HCT116 (cell line): ENCODE results near the gene RWDD4. TPM values are rescaled to one million over a fixed set of nuclear protein-coding genes. Genes with fewer than 3 reads are reported as not detected.

Experiments used
- ATAC-seq: fragments of 200-7000 bp; cut with Tn5 transposase; 2 replicates; pipeline ENCODE4 v1.9.1; 2020; ENCODE audit warnings: mild to moderate bottlenecking, moderate library complexity
- BruUV-seq: library from RNA; stranded (reverse); fragments of 400-500 nt; replicated peaks from 2 replicates; lab custom pipeline; 2021; lab: Mats Ljungman, UMichigan
- CTCF ChIA-PET: fragments of 300-600 bp; sonication (Branson Sonifier 250); formaldehyde crosslinking; loops from one replicate; lab custom pipeline; 2021; ENCODE audit warnings: antibody characterized with exemption; lab: Charles Lee
- POLR2A ChIA-PET: fragments of 300-600, 350-600 bp; sonication (Branson Sonifier 250); formaldehyde crosslinking; loops from one replicate; lab custom pipeline; 2021; ENCODE audit warnings: antibody characterized with exemption; lab: Charles Lee
- RAD21 ChIA-PET, 2 experiments: fragments of 300-600 bp; sonication (Branson Sonifier 250); formaldehyde crosslinking; loops; one replicate each; lab custom pipeline; 2023; ENCODE audit warnings: low total read pairs in 2 of 2; ENCODE audit not compliant: uncharacterized antibody in 2 of 2, unreplicated experiment in 2 of 2, low non-redundant PET in 1 of 2; lab: Charles Lee
- DNase-seq: peaks from one replicate; pipeline ENCODE4 v3.0.0-alpha.2; 2010; ENCODE audit warnings: low read depth, low spot score
- H2AFZ ChIP-seq: fragments of 200-600 bp; shearing (Covaris generic), sonication (generic); 2 replicates; pipeline ENCODE4 v1.6.1; 2017; ENCODE audit warnings: low read depth, mixed run types, mixed read lengths, antibody characterized with exemption, low read length; ENCODE audit not compliant: poor library complexity, severe bottlenecking
- H3K27ac ChIP-seq: 2 replicates; pipeline ENCODE4 v1.5.1; 2012; ENCODE audit warnings: low read depth, low read length
- H3K27me3 ChIP-seq: fragments of 200-600 bp; sonication (generic); 2 replicates; pipeline ENCODE4 v1.6.1; 2016; ENCODE audit warnings: mixed run types, low read length, mixed read lengths; ENCODE audit not compliant: insufficient read depth
- H3K36me3 ChIP-seq, 2 experiments: fragments of 200-500 bp in 1 of 2; fragments of 200-600 bp in 1 of 2; sonication (Bioruptor generic) in 1 of 2; sonication (generic) in 1 of 2; 2 replicates each; pipeline versions ENCODE4 v1.5.1 to v1.6.1; 2014 to 2016; ENCODE audit warnings: low read length in 2 of 2, inconsistent platforms in 1 of 2, mixed read lengths in 1 of 2, mixed run types in 1 of 2; ENCODE audit not compliant: insufficient read depth in 2 of 2, control insufficient read depth in 1 of 2
- H3K4me1 ChIP-seq, 2 experiments: fragments of 200-600 bp in 1 of 2; sonication (generic) in 1 of 2; 2 replicates each; pipeline versions ENCODE4 v1.5.1 to v1.6.1; 2012 to 2017; ENCODE audit warnings: low read length in 2 of 2, inconsistent platforms in 1 of 2, mild to moderate bottlenecking in 1 of 2, mixed read lengths in 1 of 2, mixed run types in 1 of 2, moderate library complexity in 1 of 2; ENCODE audit not compliant: insufficient read depth in 2 of 2, control insufficient read depth in 1 of 2
- H3K4me2 ChIP-seq: fragments of 200-600 bp; sonication (generic); 2 replicates; pipeline ENCODE4 v1.6.1; 2017; ENCODE audit warnings: mixed run types, low read length, mixed read lengths
- H3K4me3 ChIP-seq, 2 experiments: fragments of 200-600 bp in 1 of 2; sonication (generic) in 1 of 2; replicated peaks in 1 of 2; 2 replicates each; pipeline ENCODE4 v1.5.1; 2011 to 2016; ENCODE audit warnings: low read length in 2 of 2, control low read depth in 1 of 2, low read depth in 1 of 2, mild to moderate bottlenecking in 1 of 2, mixed read lengths in 1 of 2, mixed run types in 1 of 2
- H3K79me2 ChIP-seq: fragments of 200-600 bp; sonication (generic); 2 replicates; pipeline ENCODE4 v1.6.1; 2017; ENCODE audit warnings: mild to moderate bottlenecking, mixed run types, low read length, moderate library complexity, mixed read lengths; ENCODE audit not compliant: insufficient read depth
- H3K9ac ChIP-seq: fragments of 200-600 bp; sonication (generic); 2 replicates; pipeline ENCODE4 v1.6.1; 2016; ENCODE audit warnings: low read length, mixed read lengths
- H3K9me2 ChIP-seq: fragments of 200-600 bp; sonication (generic), shearing (Covaris generic); 2 replicates; pipeline ENCODE4 v1.6.1; 2017; ENCODE audit warnings: mixed run types, mild to moderate bottlenecking, moderate library complexity; ENCODE audit not compliant: insufficient read depth
- H3K9me3 ChIP-seq, 2 experiments: fragments of 200-500 bp in 1 of 2; fragments of 200-600 bp in 1 of 2; sonication (Bioruptor generic) in 1 of 2; sonication (generic) in 1 of 2; 2 replicates each; pipeline ENCODE4 v1.6.1; 2014 to 2017; ENCODE audit warnings: low read length in 2 of 2, mixed read lengths in 2 of 2, inconsistent platforms in 1 of 2, low read depth in 1 of 2, mild to moderate bottlenecking in 1 of 2, mixed run types in 1 of 2, moderate library complexity in 1 of 2; ENCODE audit not compliant: control insufficient read depth in 1 of 2, insufficient read depth in 1 of 2
- H4K20me1 ChIP-seq: fragments of 200-600 bp; sonication (generic), shearing (Covaris generic); 2 replicates; pipeline ENCODE4 v1.6.1; 2017; ENCODE audit warnings: mixed run types, mild to moderate bottlenecking, moderate library complexity; ENCODE audit not compliant: insufficient read depth
- CEBPB ChIP-seq: IDR thresholded peaks from 2 replicates; pipeline ENCODE4 v1.6.1; 2012; ENCODE audit warnings: low read depth
- ELF1 ChIP-seq: IDR thresholded peaks from 2 replicates; pipeline ENCODE4 v1.6.1; 2012; ENCODE audit warnings: low read depth, borderline replicate concordance
- SRF ChIP-seq: IDR thresholded peaks from 2 replicates; pipeline ENCODE4 v1.6.1; 2012; ENCODE audit warnings: low read depth
- TCF7L2 ChIP-seq: IDR thresholded peaks from 2 replicates; pipeline ENCODE4 v1.7.0; 2011; ENCODE audit warnings: borderline replicate concordance, inconsistent platforms; ENCODE audit not compliant: insufficient read depth, insufficient read length; ENCODE audit errors: extremely low read depth
- ZFX ChIP-seq: fragments of 450-650 bp; IDR thresholded peaks from 2 replicates; pipeline ENCODE4 v1.6.1; 2017
- ZNF274 ChIP-seq: fragments of 200-500 bp; sonication (Bioruptor generic); IDR thresholded peaks from 2 replicates; pipeline ENCODE4 v1.6.1; 2014; ENCODE audit warnings: mild to moderate bottlenecking, low read depth, low read length, inconsistent platforms
- intact Hi-C: fragments of 100-400 bp; cut with micrococcal nuclease; formaldehyde crosslinking; loops from 2 replicates; pipeline ENCODE4 v1.10.0; 2022
- total RNA-seq: library from RNA; stranded (reverse); gene quantifications from one replicate; pipeline ENCODE4 v1.2.1, GENCODE V29; 2021; ENCODE audit not compliant: unreplicated experiment
- TF ChIP-seq, protein P1 (sequence below): IDR thresholded peaks from 2 replicates; pipeline ENCODE4 v1.6.1; 2012; ENCODE audit warnings: low read depth
- TF ChIP-seq, protein P2 (sequence below): IDR thresholded peaks from 2 replicates; pipeline ENCODE4 v1.6.1; 2012

The RWDD4 gene
- total RNA-seq, 1 experiment from 2014 or later: 11.9 TPM

DNA sequence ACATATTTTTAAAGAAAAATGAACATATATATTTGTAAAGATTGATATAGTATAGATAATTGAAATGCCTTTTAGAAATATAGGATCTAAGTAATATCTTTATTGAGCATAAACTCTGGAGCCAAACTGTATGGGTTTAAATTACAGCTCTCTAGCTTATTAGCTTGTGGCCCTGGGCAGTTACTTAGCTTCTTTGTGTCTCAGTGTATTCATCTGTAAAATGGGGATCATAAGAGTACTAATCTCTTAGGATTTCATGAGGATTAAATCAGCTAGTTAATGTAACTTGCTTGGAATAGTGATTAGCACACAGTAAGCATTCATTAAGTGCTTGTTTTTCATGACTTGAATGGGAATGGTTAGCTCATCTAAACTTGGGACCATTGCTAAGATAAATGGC, 32.9 kb upstream of the RWDD4 start:
- Histone ChIP-seq H3K4me3 (no peak overlapping the region), H3K27ac (no peak overlapping the region), H3K4me2 (no peak overlapping the region), H3K4me1 (no peaks in the 10 kb centered on the region), H3K79me2 (no peaks in the 10 kb centered on the region), H3K27me3 (no peaks in the 10 kb centered on the region), H4K20me1 (no peaks in the 10 kb centered on the region), H3K36me3 (0 out of 4 replicates have a peak, but pooled peaks cover 0 to 3% of the 10 kb centered on the region in 2 experiments), H3K9me2 (no peaks in the 10 kb centered on the region), H2AFZ (no peak overlapping the region), H3K9ac (no peak overlapping the region), H3K9me3 (no peaks in the 10 kb centered on the region)
- ChIA-PET CTCF (no interaction called here), POLR2A (no interaction called here), RAD21 (no interaction called here)
- ATAC-seq (no peak), DNase-seq (no peak)
- no TSS peak for BruUV-seq
- intact Hi-C loops: no loop called here
- TF ChIP-seq, protein P1, sequence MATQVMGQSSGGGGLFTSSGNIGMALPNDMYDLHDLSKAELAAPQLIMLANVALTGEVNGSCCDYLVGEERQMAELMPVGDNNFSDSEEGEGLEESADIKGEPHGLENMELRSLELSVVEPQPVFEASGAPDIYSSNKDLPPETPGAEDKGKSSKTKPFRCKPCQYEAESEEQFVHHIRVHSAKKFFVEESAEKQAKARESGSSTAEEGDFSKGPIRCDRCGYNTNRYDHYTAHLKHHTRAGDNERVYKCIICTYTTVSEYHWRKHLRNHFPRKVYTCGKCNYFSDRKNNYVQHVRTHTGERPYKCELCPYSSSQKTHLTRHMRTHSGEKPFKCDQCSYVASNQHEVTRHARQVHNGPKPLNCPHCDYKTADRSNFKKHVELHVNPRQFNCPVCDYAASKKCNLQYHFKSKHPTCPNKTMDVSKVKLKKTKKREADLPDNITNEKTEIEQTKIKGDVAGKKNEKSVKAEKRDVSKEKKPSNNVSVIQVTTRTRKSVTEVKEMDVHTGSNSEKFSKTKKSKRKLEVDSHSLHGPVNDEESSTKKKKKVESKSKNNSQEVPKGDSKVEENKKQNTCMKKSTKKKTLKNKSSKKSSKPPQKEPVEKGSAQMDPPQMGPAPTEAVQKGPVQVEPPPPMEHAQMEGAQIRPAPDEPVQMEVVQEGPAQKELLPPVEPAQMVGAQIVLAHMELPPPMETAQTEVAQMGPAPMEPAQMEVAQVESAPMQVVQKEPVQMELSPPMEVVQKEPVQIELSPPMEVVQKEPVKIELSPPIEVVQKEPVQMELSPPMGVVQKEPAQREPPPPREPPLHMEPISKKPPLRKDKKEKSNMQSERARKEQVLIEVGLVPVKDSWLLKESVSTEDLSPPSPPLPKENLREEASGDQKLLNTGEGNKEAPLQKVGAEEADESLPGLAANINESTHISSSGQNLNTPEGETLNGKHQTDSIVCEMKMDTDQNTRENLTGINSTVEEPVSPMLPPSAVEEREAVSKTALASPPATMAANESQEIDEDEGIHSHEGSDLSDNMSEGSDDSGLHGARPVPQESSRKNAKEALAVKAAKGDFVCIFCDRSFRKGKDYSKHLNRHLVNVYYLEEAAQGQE: no peak
- TF ChIP-seq ZFX (no peak), TCF7L2 (no peak)
- TF ChIP-seq, protein P2, sequence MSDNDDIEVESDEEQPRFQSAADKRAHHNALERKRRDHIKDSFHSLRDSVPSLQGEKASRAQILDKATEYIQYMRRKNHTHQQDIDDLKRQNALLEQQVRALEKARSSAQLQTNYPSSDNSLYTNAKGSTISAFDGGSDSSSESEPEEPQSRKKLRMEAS: no peak

DNA sequence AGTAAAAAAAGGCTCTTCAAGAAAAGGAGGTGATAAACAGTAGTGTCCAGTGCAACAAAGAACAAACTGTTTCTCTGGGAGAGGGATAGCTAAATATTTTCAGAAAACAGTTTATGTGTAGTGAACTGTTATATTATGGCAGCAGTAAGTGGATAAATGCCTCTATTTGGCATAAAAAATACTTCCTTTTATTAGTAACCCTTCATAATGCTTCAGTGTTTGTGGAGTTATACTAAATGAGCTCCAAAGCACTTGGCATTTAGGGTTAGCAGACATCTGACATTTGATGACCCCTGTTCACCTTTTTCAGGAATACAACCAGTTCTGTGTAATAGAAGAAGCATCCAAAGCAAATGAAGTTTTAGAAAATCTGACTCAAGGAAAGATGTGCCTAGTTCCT, 32.0 kb upstream of the RWDD4 start:
- H4K20me1 ChIP-seq: no peaks in the 10 kb centered on the region
- no peak for ATAC-seq
- no peak overlapping the region for H2AFZ ChIP-seq
- H3K4me2 ChIP-seq: no peak overlapping the region
- H3K27me3 ChIP-seq: no peaks in the 10 kb centered on the region
- no peaks in the 10 kb centered on the region for H3K79me2 ChIP-seq
- no peak for DNase-seq
- H3K9ac ChIP-seq: no peak overlapping the region
- intact Hi-C loops: no loop called here
- ChIA-PET RAD21 (no interaction called here), CTCF (no interaction called here), POLR2A (no interaction called here)
- no TSS peak for BruUV-seq
- TF ChIP-seq, protein P2: no peak
- TF ChIP-seq ELF1 (no peak), SRF (no peak), ZNF274 (no peak), CEBPB (no peak)
- H3K9me3 ChIP-seq: no peaks in the 10 kb centered on the region
- no peaks in the 10 kb centered on the region for H3K9me2 ChIP-seq
- H3K4me3 ChIP-seq: no peak overlapping the region
- H3K4me1 ChIP-seq: no peaks in the 10 kb centered on the region
- H3K36me3 ChIP-seq: peaks cover 0 to 3% of the 10 kb centered on the region in 2 experiments; a peak in 1 of 4 replicates
- H3K27ac ChIP-seq: no peak overlapping the region
